ENCODE data around the gene HACD2.

GRCh38 chr3:123552095-123552714, 32.6 kb downstream of the HACD2 start:
- no peak for TF ChIP-seq EZH2phosphoT487 (IDR thresholded peaks at IDR 0.05; ENCODE audit: insufficient read depth, low read depth)
- TF ChIP-seq EZH2 (IDR thresholded peaks at IDR 0.05; ENCODE audit: insufficient read depth, poor library complexity, severe bottlenecking): no peak

Measured in GM23248 (cell line).